ENCODE measurements around the gene ZNF608. TPM values are rescaled to one million over a fixed set of nuclear protein-coding genes. Genes with fewer than 3 reads are reported as not detected.

ZNF608 gene
- total RNA-seq, 2 donors from 2014 or later: 13.5 to 30.4 TPM

DNA sequence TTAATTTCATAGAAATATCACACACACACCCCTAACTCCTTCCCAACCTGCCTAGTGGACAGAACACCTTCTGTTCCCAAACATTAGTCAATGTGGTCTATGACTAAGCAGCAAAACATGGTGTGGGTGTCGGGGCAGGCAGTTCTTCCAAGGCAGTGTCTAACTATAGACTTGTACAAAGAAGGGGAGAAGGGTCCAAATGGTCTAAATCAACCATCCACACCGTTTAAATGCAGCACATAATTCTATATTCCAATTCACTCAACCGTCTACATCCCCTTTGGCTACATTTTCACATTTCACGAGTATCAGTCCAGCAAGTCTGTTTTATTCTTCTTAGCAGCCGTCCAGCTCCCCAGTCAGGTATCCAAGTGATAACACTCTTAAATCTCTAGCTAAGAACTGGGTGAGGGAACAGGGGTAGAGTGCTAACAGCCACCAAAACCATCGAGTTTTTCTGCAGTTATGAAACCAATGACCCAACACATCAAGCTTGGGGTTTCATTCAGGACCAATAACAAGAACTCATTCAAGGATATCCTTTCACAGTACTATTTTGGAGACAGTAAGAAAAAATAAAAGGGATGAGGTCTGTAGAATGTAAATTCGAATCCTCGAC is 3.3 kb downstream of the ZNF608 start:
- TF ChIP-seq CTCF (IDR thresholded peaks at IDR 0.05): no peak
- Histone ChIP-seq H3K9me3 (no peaks in the 10 kb centered on the region), H3K36me3 (no peaks in the 10 kb centered on the region), H3K4me1 (ENCODE audit: control insufficient read depth in 1 of 2, low read depth in 2 of 2) (peaks cover 12 to 29% of the 10 kb centered on the region in 2 donors), H3K27ac (peak overlapping the region; percentile 72 to 85), H3K4me3 (peak overlapping the region; percentile 76), H3K27me3 (replicated peaks; ENCODE audit: insufficient read depth) (no peaks in the 10 kb centered on the region)
- ATAC-seq (ENCODE audit: insufficient number of reproducible peaks, low FRiP score, low read depth) (no peak), DNase-seq (ENCODE audit: low spot score) (no peak)

DNA sequence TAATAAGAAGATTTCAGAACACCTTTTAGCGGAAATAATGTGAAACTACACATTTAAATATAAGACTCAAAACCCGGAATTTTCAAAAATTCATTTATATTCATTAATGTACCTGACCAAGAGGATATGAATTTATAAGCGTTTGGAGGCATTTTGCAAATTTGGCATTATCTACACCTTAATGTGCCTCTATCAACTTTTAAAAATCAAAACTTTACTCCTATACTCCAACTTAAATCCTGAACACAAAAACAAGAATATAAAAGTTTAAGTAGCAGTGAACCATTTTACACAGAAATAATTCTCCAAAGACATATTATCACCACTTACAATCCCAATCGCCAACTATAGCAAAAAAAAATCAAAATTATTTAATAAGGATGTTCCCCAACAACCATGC is 3.9 kb downstream of the ZNF608 start:
- DNase-seq (ENCODE audit: low spot score) (no peak), ATAC-seq (ENCODE audit: insufficient number of reproducible peaks, low FRiP score, low read depth) (no peak)
- Histone ChIP-seq H3K9me3 (no peaks in the 10 kb centered on the region), H3K27ac (no peak overlapping the region), H3K27me3 (replicated peaks; ENCODE audit: insufficient read depth) (no peaks in the 10 kb centered on the region), H3K36me3 (no peaks in the 10 kb centered on the region), H3K4me3 (peak overlapping the region; percentile 76), H3K4me1 (ENCODE audit: control insufficient read depth in 1 of 2, low read depth in 2 of 2) (peaks cover 12 to 34% of the 10 kb centered on the region in 2 donors)
- no peak for TF ChIP-seq CTCF (IDR thresholded peaks at IDR 0.05)

- no peak for TF ChIP-seq CTCF (IDR thresholded peaks at IDR 0.05)
- peak overlapping the region in 1 of 2 donors; percentile 3 for H3K27ac ChIP-seq
These were observed 4.5 kb downstream of the ZNF608 start for GRCh38 chr5:124741711-124742496.

DNA sequence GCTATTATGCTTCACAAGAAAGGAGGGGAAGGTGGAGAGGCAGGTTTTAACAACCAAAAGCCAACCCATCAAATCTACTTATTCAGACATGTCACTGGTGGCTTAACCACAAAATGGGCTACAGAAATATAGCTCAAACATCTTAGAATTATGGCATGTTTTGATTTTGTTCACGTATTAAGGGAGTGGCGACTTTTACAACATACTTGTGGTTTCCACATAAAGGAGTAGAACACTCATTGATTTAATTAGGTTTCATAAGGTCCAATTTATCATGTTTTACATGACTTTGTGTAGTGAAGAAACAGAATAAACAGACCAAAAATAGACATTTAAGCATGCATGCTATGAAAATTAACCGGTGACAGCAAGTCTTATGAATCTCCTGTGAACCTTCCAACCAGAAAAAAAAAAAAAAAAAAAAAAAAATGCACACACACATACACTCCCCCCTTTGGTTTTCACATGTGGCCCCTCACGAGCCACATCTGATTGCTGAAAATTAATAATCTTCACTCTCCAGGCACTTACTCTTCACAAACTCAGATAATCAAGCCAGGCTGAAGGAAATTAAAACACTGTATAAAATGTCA is 5.4 kb downstream of the ZNF608 start:
- Histone ChIP-seq H3K4me1 (ENCODE audit: control insufficient read depth in 1 of 2, low read depth in 2 of 2) (peaks cover 17 to 44% of the 10 kb centered on the region in 2 donors), H3K27ac (no peak overlapping the region), H3K4me3 (no peak overlapping the region), H3K9me3 (no peaks in the 10 kb centered on the region), H3K27me3 (replicated peaks; ENCODE audit: insufficient read depth) (no peaks in the 10 kb centered on the region), H3K36me3 (no peaks in the 10 kb centered on the region)
- no peak for TF ChIP-seq CTCF (IDR thresholded peaks at IDR 0.05)
- DNase-seq (ENCODE audit: low spot score) (no peak), ATAC-seq (ENCODE audit: insufficient number of reproducible peaks, low FRiP score, low read depth) (no peak)

More at GRCh38 chr5:124741711-124742496, 4.5 kb downstream of the ZNF608 start:
- DNase-seq (ENCODE audit: low spot score) (no peak), ATAC-seq (ENCODE audit: insufficient number of reproducible peaks, low FRiP score, low read depth) (no peak)
- Histone ChIP-seq H3K36me3 (no peaks in the 10 kb centered on the region), H3K4me3 (peak overlapping the region; percentile 76), H3K27me3 (replicated peaks; ENCODE audit: insufficient read depth) (no peaks in the 10 kb centered on the region), H3K9me3 (no peaks in the 10 kb centered on the region), H3K4me1 (ENCODE audit: control insufficient read depth in 1 of 2, low read depth in 2 of 2) (peaks cover 12 to 36% of the 10 kb centered on the region in 2 donors)

DNA sequence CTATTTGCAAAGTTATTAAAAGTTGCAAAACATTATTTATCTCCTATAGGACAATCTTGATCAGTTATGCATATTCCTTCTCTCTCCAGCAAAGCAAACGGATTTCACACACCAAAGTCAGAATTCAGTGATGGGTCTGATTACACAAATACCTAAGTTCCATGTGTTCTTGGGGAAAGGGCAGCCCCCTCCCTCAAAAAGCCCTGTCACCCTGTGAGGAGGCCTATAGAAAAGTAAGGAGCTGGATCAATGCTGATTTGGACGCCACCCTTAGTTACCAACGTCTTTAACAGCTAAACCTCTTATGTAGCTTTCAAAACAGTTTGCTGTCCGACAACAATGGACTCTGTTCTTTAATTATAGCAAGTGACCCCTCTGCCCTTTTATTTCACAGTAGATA is 6.4 kb downstream of the ZNF608 start:
- no peak for ATAC-seq (ENCODE audit: insufficient number of reproducible peaks, low FRiP score, low read depth)
- TF ChIP-seq CTCF (IDR thresholded peaks at IDR 0.05): no peak
- Histone ChIP-seq H3K36me3 (no peaks in the 10 kb centered on the region), H3K27me3 (replicated peaks; ENCODE audit: insufficient read depth) (no peaks in the 10 kb centered on the region), H3K4me3 (no peak overlapping the region), H3K9me3 (no peaks in the 10 kb centered on the region), H3K4me1 (ENCODE audit: control insufficient read depth in 1 of 2, low read depth in 2 of 2) (peaks cover 15 to 54% of the 10 kb centered on the region in 2 donors), H3K27ac (no peak overlapping the region)
- DNase-seq (ENCODE audit: low spot score): no peak

All from thoracic aorta (tissue), 2 donors.